ENCODE results near the gene FBLN2. TPM values are rescaled to one million over a fixed set of nuclear protein-coding genes. Genes with fewer than 3 reads are reported as not detected.

The FBLN2 gene
- total RNA-seq, 1 experiment from 2014 or later: 0.07 TPM

GRCh38 chr3:13645801-13646637, 97.1 kb downstream of the FBLN2 start:
- no peak for DNase-seq (ENCODE audit: low spot score)

- peak; percentile 89 for DNase-seq (ENCODE audit: low spot score)
These were observed 98.6 kb downstream of the FBLN2 start for GRCh38 chr3:13647298-13648059.

GRCh38 chr3:13648060-13649001, 99.4 kb downstream of the FBLN2 start:
- peak; percentile 89 for DNase-seq (ENCODE audit: low spot score)

GRCh38 chr3:13650210-13651056, 101.5 kb downstream of the FBLN2 start:
- peak; percentile 71 for DNase-seq (ENCODE audit: low spot score)

- no peak for DNase-seq (ENCODE audit: low spot score)
These were observed 102.1 kb downstream of the FBLN2 start for GRCh38 chr3:13651057-13651400.

GRCh38 chr3:13651775-13652428, 103.0 kb downstream of the FBLN2 start:
- no peak for DNase-seq (ENCODE audit: low spot score)

- peak; percentile 25 for DNase-seq (ENCODE audit: low spot score)
These were observed 103.8 kb downstream of the FBLN2 start for GRCh38 chr3:13652728-13653127.

GRCh38 chr3:13653631-13654279, 104.8 kb downstream of the FBLN2 start:
- peak; percentile 45 for DNase-seq (ENCODE audit: low spot score)

GRCh38 chr3:13654330-13655060, 105.6 kb downstream of the FBLN2 start:
- DNase-seq (ENCODE audit: low spot score): no peak

- DNase-seq (ENCODE audit: low spot score): no peak
These were observed 106.4 kb downstream of the FBLN2 start for GRCh38 chr3:13655061-13655913.

- no peak for DNase-seq (ENCODE audit: low spot score)
These were observed 107.8 kb downstream of the FBLN2 start for GRCh38 chr3:13656584-13657301.

GRCh38 chr3:13657660-13658435, 108.9 kb downstream of the FBLN2 start:
- peak; percentile 39 for DNase-seq (ENCODE audit: low spot score)

GRCh38 chr3:13658681-13659080, 109.8 kb downstream of the FBLN2 start:
- DNase-seq (ENCODE audit: low spot score): no peak

- no peak for DNase-seq (ENCODE audit: low spot score)
These were observed 110.5 kb downstream of the FBLN2 start for GRCh38 chr3:13659221-13659969.

- no peak for DNase-seq (ENCODE audit: low spot score)
These were observed 111.3 kb downstream of the FBLN2 start for GRCh38 chr3:13660042-13660874.
